K562 (cell line): Measurements from ENCODE around the gene TBCCD1. TPM values are rescaled to one million over a fixed set of nuclear protein-coding genes. Genes with fewer than 3 reads are reported as not detected.

Experiments
- ATAC-seq: fragments of 200-7000 bp; cut with Tn5 transposase; 3 replicates; pipeline ENCODE4 v1.9.1; 2020; ENCODE audit warnings: moderate library complexity
- BruUV-seq: library from RNA; stranded (reverse); fragments of 400-500 nt; replicated peaks from 2 replicates; lab custom pipeline; 2021; lab: Mats Ljungman, UMichigan
- CTCF ChIA-PET: fragments of 300-600 bp; formaldehyde crosslinking; extraction: SDS; loops from one replicate; lab custom pipeline; 2021; ENCODE audit warnings: low intra/inter-chr PET ratio; lab: Yijun Ruan, JAX
- POLR2A ChIA-PET: fragments of 300-600, 350-650 bp; sonication (Branson Sonifier 250); formaldehyde crosslinking; extraction: SDS; loops from one replicate; lab custom pipeline; 2021; ENCODE audit warnings: antibody characterized with exemption, inconsistent platforms; lab: Yijun Ruan, JAX
- DNase-seq, 4 experiments: peaks; one replicate each; pipeline versions ENCODE4 v3.0.0 to v3.0.0-alpha.2; 2011 to 2018; ENCODE audit warnings: low spot score in 3 of 4, mixed read lengths in 3 of 4; ENCODE audit errors: extremely low read depth in 1 of 4
- FAIRE-seq: peaks from 2 replicates; lab custom pipeline; 2011; peaks lifted over from hg19 to GRCh38; lab: Jason Lieb, UNC
- H2AFZ ChIP-seq: 2 replicates; pipeline ENCODE4 v1.6.0; 2011; ENCODE audit warnings: low read depth, low read length, control low read depth, inconsistent platforms
- H3K27ac ChIP-seq: fragments of 200-600 bp; 3 replicates; pipeline ENCODE4 v1.8.0; 2011; ENCODE audit warnings: low read depth, mild to moderate bottlenecking, control low read depth, inconsistent platforms, low read length, moderate library complexity, mixed read lengths; ENCODE audit errors: extremely low read depth
- H3K27me3 ChIP-seq, 2 experiments: fragments of 300-600 bp in 1 of 2; 2 replicates in 1 of 2; 3 replicates in 1 of 2; pipeline versions ENCODE4 v1.6.0 to v1.8.0; 2011; ENCODE audit warnings: inconsistent platforms in 2 of 2, low read length in 2 of 2, mild to moderate bottlenecking in 1 of 2, mixed read lengths in 1 of 2, moderate library complexity in 1 of 2; ENCODE audit not compliant: control insufficient read depth in 2 of 2, insufficient read depth in 2 of 2
- H3K36me3 ChIP-seq: fragments of 300-600 bp; 3 replicates; pipeline ENCODE4 v1.8.0; 2011; ENCODE audit warnings: mild to moderate bottlenecking, low read length, inconsistent platforms; ENCODE audit not compliant: control insufficient read depth, insufficient read depth
- H3K4me1 ChIP-seq, 2 experiments: fragments of 200-600 bp in 1 of 2; replicated peaks in 1 of 2; 2 replicates in 1 of 2; 3 replicates in 1 of 2; pipeline versions ENCODE4 v1.5.1 to v1.8.0; 2011; ENCODE audit warnings: inconsistent platforms in 2 of 2, low read length in 2 of 2, mild to moderate bottlenecking in 1 of 2, mixed read lengths in 1 of 2, moderate library complexity in 1 of 2; ENCODE audit not compliant: control insufficient read depth in 2 of 2, insufficient read depth in 2 of 2
- H3K4me2 ChIP-seq: 2 replicates; pipeline ENCODE4 v1.6.1; 2011; ENCODE audit warnings: low read length, control low read depth, inconsistent platforms, mixed read lengths; ENCODE audit not compliant: insufficient read depth
- H3K4me3 ChIP-seq: fragments of 200-600 bp; sonication (generic), shearing (Covaris generic); 2 replicates; pipeline ENCODE4 v1.5.1; 2016; ENCODE audit warnings: control low read depth, inconsistent platforms
- H3K79me2 ChIP-seq: fragments of 200-600 bp; 3 replicates; pipeline ENCODE4 v1.8.0; 2011; ENCODE audit warnings: low read length, inconsistent platforms; ENCODE audit not compliant: control insufficient read depth, insufficient read depth
- H3K9ac ChIP-seq, 2 experiments: 2 replicates each; pipeline versions ENCODE4 v1.6.0 to v1.6.1; 2011; ENCODE audit warnings: low read depth in 2 of 2, low read length in 2 of 2, control low read depth in 1 of 2, inconsistent platforms in 1 of 2, mild to moderate bottlenecking in 1 of 2, mixed read lengths in 1 of 2; ENCODE audit not compliant: insufficient read depth in 1 of 2
- H3K9me1 ChIP-seq: one replicate; pipeline ENCODE4 v1.6.0; 2011; ENCODE audit warnings: inconsistent platforms, mild to moderate bottlenecking, low read length, moderate library complexity; ENCODE audit not compliant: control insufficient read depth, insufficient read depth
- H3K9me3 ChIP-seq: replicated peaks from 2 replicates; pipeline ENCODE4 v1.5.1; 2011; ENCODE audit warnings: low read depth, low read length, inconsistent platforms; ENCODE audit not compliant: control insufficient read depth, insufficient read depth
- H4K20me1 ChIP-seq: replicated peaks from 2 replicates; pipeline ENCODE4 v1.6.1; 2011; ENCODE audit warnings: low read length, inconsistent platforms, mixed read lengths; ENCODE audit not compliant: control insufficient read depth, insufficient read depth
- ARID1B ChIP-seq: fragments of 450-650 bp; IDR thresholded peaks from 2 replicates; pipeline ENCODE4 v1.6.1; 2016; ENCODE audit warnings: antibody characterized with exemption, mild to moderate bottlenecking, inconsistent platforms
- CBX8 ChIP-seq: fragments of 200-600 bp; sonication (generic); IDR thresholded peaks from 2 replicates; pipeline ENCODE4 v1.6.1; 2012; ENCODE audit warnings: borderline replicate concordance, mixed run types, low read depth, mild to moderate bottlenecking, moderate library complexity, mixed read lengths, low read length, control low read depth, inconsistent platforms; ENCODE audit not compliant: poor library complexity, severe bottlenecking; ENCODE audit errors: extremely low read depth
- CREB1 ChIP-seq, 2 experiments: sonication (generic) in 1 of 2; formaldehyde crosslinking in 1 of 2; IDR thresholded peaks; 2 replicates each; pipeline versions ENCODE4 v1.6.1 to v1.8.0; 2012 to 2022; ENCODE audit warnings: inconsistent platforms in 1 of 2, mild to moderate bottlenecking in 1 of 2, missing genetic modification reagents in 1 of 2, moderate library complexity in 1 of 2
- CREM ChIP-seq: IDR thresholded peaks from 2 replicates; pipeline ENCODE4 v1.6.1; 2014; ENCODE audit warnings: antibody characterized with exemption, low read depth
- CTCF ChIP-seq, 3 experiments: IDR thresholded peaks in 2 of 3; conservative IDR thresholded peaks in 1 of 3; 2 replicates each; pipeline ENCODE4 v1.5.1; 2011 to 2012; ENCODE audit warnings: low read length in 3 of 3, mild to moderate bottlenecking in 3 of 3, control low read depth in 2 of 3, improper control_type of control experiment in 1 of 3, inconsistent platforms in 1 of 3, low read depth in 1 of 3, mixed read lengths in 1 of 3, moderate library complexity in 1 of 3; ENCODE audit not compliant: insufficient read depth in 2 of 3
- DPF2 ChIP-seq: fragments of 450-650 bp; IDR thresholded peaks from 2 replicates; pipeline ENCODE4 v1.6.1; 2016
- HES1 ChIP-seq: fragments of 450-650 bp; IDR thresholded peaks from 2 replicates; pipeline ENCODE4 v1.6.1; 2016; ENCODE audit warnings: low read depth, mild to moderate bottlenecking, moderate library complexity
- JUND ChIP-seq, 2 experiments: IDR thresholded peaks; 2 replicates in 1 of 2; 3 replicates in 1 of 2; pipeline ENCODE4 v1.6.1; 2011; ENCODE audit warnings: borderline replicate concordance in 2 of 2, low read depth in 2 of 2, low read length in 2 of 2, improper control_type of control experiment in 1 of 2, missing biosample characterization in 1 of 2, missing genetic modification characterization in 1 of 2, missing genetic modification reagents in 1 of 2
- KDM4B ChIP-seq, 2 experiments: fragments of 450-650 bp in 1 of 2; sonication (generic) in 1 of 2; IDR thresholded peaks; 2 replicates each; pipeline ENCODE4 v1.6.1; 2016 to 2017; ENCODE audit warnings: borderline replicate concordance in 2 of 2, antibody characterized with exemption in 1 of 2, low read depth in 1 of 2, mild to moderate bottlenecking in 1 of 2
- MAZ ChIP-seq, 2 experiments: fragments of 450-650 bp in 1 of 2; sonication (generic) in 1 of 2; formaldehyde crosslinking; IDR thresholded peaks in 1 of 2; conservative IDR thresholded peaks in 1 of 2; 2 replicates each; pipeline versions ENCODE4 v1.4.0 to v1.5.0; 2020; ENCODE audit warnings: mild to moderate bottlenecking in 1 of 2, missing genetic modification reagents in 1 of 2
- NFE2 ChIP-seq: IDR thresholded peaks from 2 replicates; pipeline ENCODE4 v1.6.1; 2014; ENCODE audit warnings: antibody characterized with exemption, low read depth
- NFIX ChIP-seq: fragments of 250-450 bp; sonication (Bioruptor Pico); IDR thresholded peaks from 2 replicates; pipeline ENCODE4 v1.4.0; 2020; ENCODE audit warnings: low read depth, mild to moderate bottlenecking, moderate library complexity
- POLR2AphosphoS2 ChIP-seq: IDR thresholded peaks from 2 replicates; pipeline ENCODE4 v1.6.1; 2012; ENCODE audit warnings: low read length, improper control_type of control experiment
- TCFL5 ChIP-seq: fragments of 250-450 bp; sonication (Bioruptor Pico); conservative IDR thresholded peaks from 2 replicates; pipeline ENCODE4 v1.6.1; 2021; ENCODE audit warnings: mild to moderate bottlenecking, moderate library complexity, matching md5 sums
- ZEB2 ChIP-seq: fragments of 450-650 bp; IDR thresholded peaks from 2 replicates; pipeline ENCODE4 v1.6.1; 2016
- ZNF232 ChIP-seq: sonication (generic); formaldehyde crosslinking; IDR thresholded peaks from 2 replicates; pipeline ENCODE4 v1.8.0; 2022; ENCODE audit warnings: mild to moderate bottlenecking, missing genetic modification reagents
- WGBS: fragments of 100-300 bp; shearing (Covaris generic); methylation state at CpG from one replicate; pipeline ENCODE4 v1.1.6; 2016; ENCODE audit warnings: low coverage, mixed read lengths; ENCODE audit not compliant: insufficient coverage; ENCODE audit errors: missing lambda C conversion rate; 5-methylcytosine and 5-hydroxymethylcytosine counted together
- in situ Hi-C: fragments of 300-500 bp; cut with MboI; formaldehyde crosslinking; loops from 4 replicates; pipeline ENCODE4 v1.15.0; 2018; ENCODE audit warnings: inconsistent platforms, mixed read lengths
- intact Hi-C: fragments of 100-400 bp; cut with micrococcal nuclease; formaldehyde crosslinking; loops from 2 replicates; pipeline ENCODE4 v1.14.2; 2022
- polyA plus RNA-seq, 8 experiments: library from polyadenylated mRNA; depleted of rRNA in 4 of 8; stranded (reverse) in 5 of 8; unstranded in 3 of 8; fragments of >200 nt; fragmentation: Nextera tagmentation in 2 of 8; fragmentation: Illumina TruSeq in 1 of 8; extraction: Ambion mirVana in 2 of 8; extraction: Trizol in 1 of 8; gene quantifications; 2 replicates each; pipeline versions ENCODE4 v1.2.1 to v1.2.3, GENCODE V29; 2011 to 2014; ENCODE audit warnings: inconsistent platforms in 1 of 8, missing spikeins in 1 of 8
- total RNA-seq, 7 experiments: library from RNA; depleted of rRNA in 6 of 7; stranded (reverse); fragments of >200 nt in 6 of 7; fragmentation: Illumina TruSeq in 2 of 7; extraction: Trizol in 2 of 7; gene quantifications; 2 replicates each; pipeline versions ENCODE4 v1.2.1 to v1.2.3, GENCODE V29; 2011 to 2021; ENCODE audit warnings: low replicate concordance in 1 of 7

Gene TBCCD1
- total and polyA plus RNA-seq, 9 of the 15 experiments (the other 6 are each of a cell fraction or from before 2014, with no cell fraction given), result 17.7 to 31.1 (median 21.2) TPM

- DNase-seq, result peak; percentile 58 to 82 (median 63)
- in situ Hi-C loops (loop anchor here (5.0 kb wide), 2 partner anchors 283 to 558 kb away; no protein-coding TSS in a partner anchor), intact Hi-C loops (loop anchor here (2.0 to 10.0 kb wide), 3 partner anchors 74 to 558 kb away; partner anchors contain the start of gene AHSG)
- no peaks in the 10 kb centered on the region for H3K27me3 ChIP-seq
- WGBS, result 2% methylated on average over 8 of the region's 8 CpGs
- FAIRE-seq, result peak; percentile 93
- H3K4me3 ChIP-seq, result no peak overlapping the region
- no TSS peak for BruUV-seq
- H3K4me1 ChIP-seq, result peaks cover 0 to 7% of the 10 kb centered on the region in 2 experiments; a peak in 1 of 5 replicates
- ChIA-PET CTCF (interaction anchor here (0.5 to 2.1 kb wide), 14 partner anchors 56 to 1134 kb away, joined by 3 to 14 read pairs (median 4); no protein-coding TSS in a partner anchor), POLR2A (interaction anchor here (0.6 to 1.5 kb wide), 2 partner anchors 9 to 17 kb away, joined by 3 read pairs; no protein-coding TSS in a partner anchor)
- H3K9ac ChIP-seq, result 0 out of 4 replicates have a peak overlapping the region, but pooled peaks of 1 of the 2 experiments have one; percentile 11
- H3K9me1 ChIP-seq, result no peaks in the 10 kb centered on the region
- 0 out of 2 replicates have a peak overlapping the region, but pooled peaks have one; percentile 9 for H3K4me2 ChIP-seq
- H2AFZ ChIP-seq, result 0 out of 2 replicates have a peak overlapping the region, but pooled peaks have one; percentile 5
- no peaks in the 10 kb centered on the region for H3K9me3 ChIP-seq
- H3K79me2 ChIP-seq, result no peaks in the 10 kb centered on the region
- no peak overlapping the region for H3K27ac ChIP-seq
- peaks cover 12% of the 10 kb centered on the region; the same call in 2 of the 3 replicates for H3K36me3 ChIP-seq
- H4K20me1 ChIP-seq, result no peaks in the 10 kb centered on the region
- ATAC-seq, result peak; percentile 94
- TF ChIP-seq KDM4B (IDR thresholded peaks at IDR 0.05; ENCODE audit: borderline replicate concordance in 2 of 2, low read depth in 1 of 2), result no peak
- no peak for TF ChIP-seq ZNF232 (CRISPR knock-in tag)
- TF ChIP-seq MAZ (CRISPR knock-in tag; conservative IDR thresholded peaks at IDR 0.05 in 1 of 2, IDR thresholded peaks at IDR 0.05 in 1 of 2), result 0 out of 4 replicates have a peak, but pooled peaks of 1 of the 2 experiments have one; percentile 17
- peak; percentile 73 for TF ChIP-seq JUND (IDR thresholded peaks at IDR 0.05; ENCODE audit: borderline replicate concordance, low read depth, low read length)
- TF ChIP-seq JUND (tag; IDR thresholded peaks at IDR 0.05; ENCODE audit: borderline replicate concordance, low read depth, low read length), result peak; percentile 53; the same call in 2 of the 3 replicates
- no peak for TF ChIP-seq NFIX (CRISPR knock-in tag)
- TF ChIP-seq CREM, result no peak
- TF ChIP-seq POLR2AphosphoS2, result peak; percentile 81
- TF ChIP-seq CREB1 (IDR thresholded peaks at IDR 0.05), result no peak
- no peak for TF ChIP-seq CREB1 (CRISPR knock-in tag; IDR thresholded peaks at IDR 0.05)
- no peak for TF ChIP-seq HES1
- TF ChIP-seq CTCF (IDR thresholded peaks at IDR 0.05 in 2 of 3, conservative IDR thresholded peaks at IDR 0.05 in 1 of 3; ENCODE audit: insufficient read depth in 2 of 3, low read depth in 1 of 3, low read length in 3 of 3), result peak; percentile 63 to 90 (median 78)
- 0 out of 2 replicates have a peak, but pooled peaks have one; percentile 21 for TF ChIP-seq NFE2
- TF ChIP-seq ZEB2, result peak; percentile 59
- 0 out of 2 replicates have a peak, but pooled peaks have one; percentile 13 for TF ChIP-seq ARID1B
- TF ChIP-seq DPF2, result peak; percentile 23; the same call in 1 of the 2 replicates
- TF ChIP-seq TCFL5 (CRISPR knock-in tag), result no peak
- TF ChIP-seq CBX8, result no peak
These were observed 26.8 kb downstream of the TBCCD1 start for GRCh38 chr3:186540221-186540834.
